Smooth muscle cell of the brain vasculature (primary cell): ENCODE measurements around the gene TMEM18.

ENCODE experiments used
- DNase-seq: peaks from one replicate; pipeline ENCODE4 v3.0.0-alpha.2; 2012; ENCODE audit warnings: low read depth, low spot score

TMEM18 gene

DNA sequence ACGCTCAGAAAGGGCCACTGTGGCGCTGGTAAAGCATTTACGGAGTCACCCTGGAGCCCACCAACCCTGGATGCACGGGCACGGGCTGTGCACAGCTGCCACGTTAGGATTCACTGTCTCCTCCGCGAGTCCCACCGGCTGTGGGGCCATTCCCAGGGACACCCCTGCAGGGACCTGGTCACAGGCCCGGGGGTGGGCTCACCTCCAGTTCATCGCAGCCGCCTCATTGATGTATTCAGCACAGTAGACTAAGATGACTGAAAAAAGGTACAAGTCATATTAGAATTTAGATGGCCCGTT, 4.7 kb downstream of the TMEM18 start:
- no peak for DNase-seq

- no peak for DNase-seq
These were observed 5.2 kb downstream of the TMEM18 start for GRCh38 chr2:671787-672605.

DNA sequence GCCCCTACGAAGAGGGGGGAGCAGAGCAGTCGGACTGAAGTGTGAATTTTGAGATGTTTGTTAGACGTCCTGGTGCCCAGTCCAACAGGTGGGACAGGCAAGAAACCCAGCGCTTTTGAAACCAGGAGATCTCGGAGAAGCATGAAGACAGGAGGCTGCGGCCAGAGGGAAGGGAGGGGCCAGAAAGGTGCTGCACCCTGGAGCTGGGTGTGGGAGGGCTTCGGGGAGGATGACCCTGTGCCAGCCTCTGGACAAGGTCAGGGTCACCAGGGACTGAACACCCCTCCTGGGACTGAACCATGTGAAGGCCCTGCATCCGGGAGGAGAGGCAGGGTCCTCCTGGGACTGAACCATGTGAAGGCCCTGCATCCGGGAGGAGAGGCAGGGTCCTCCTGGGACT, 6.1 kb downstream of the TMEM18 start:
- no peak for DNase-seq

GRCh38 chr2:670637-671036, 6.6 kb downstream of the TMEM18 start:
- no peak for DNase-seq

DNA sequence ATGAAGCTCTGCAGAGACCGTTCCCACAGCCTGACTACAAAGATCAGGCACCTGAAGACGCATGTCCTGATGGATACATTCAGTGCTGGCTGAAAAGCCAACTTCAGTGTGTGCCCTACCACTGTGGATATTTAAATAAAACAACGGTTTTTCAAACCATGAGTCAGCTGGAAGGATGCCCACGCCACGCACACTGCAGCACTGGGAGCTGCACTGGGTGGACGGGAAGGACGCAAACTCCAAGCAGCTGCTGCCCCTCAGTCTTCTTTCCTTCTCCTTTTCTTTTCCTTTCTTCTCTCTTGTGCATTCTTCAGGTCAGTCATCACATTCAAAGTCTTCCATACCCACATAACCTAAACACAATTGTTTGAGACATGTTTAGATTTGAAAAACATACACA, 7.9 kb downstream of the TMEM18 start:
- no peak for DNase-seq

DNA sequence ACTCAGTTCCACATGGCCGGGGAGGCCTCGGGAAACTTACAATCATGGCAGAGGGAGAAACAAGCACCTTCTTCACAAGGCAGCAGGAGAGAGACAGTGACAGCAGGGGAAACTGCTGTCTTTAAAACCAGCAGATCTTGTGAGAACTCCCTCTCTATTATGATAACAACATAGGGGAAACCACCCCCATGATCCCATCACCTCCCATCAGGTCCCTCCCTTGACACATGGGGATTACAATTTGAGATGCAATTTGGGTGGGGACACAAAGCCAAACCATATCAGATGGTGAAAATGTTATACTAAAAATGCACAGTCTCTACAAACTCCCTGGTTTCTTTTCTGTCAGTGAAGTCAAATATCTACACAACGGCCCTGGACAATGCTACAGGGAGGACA, 9.2 kb downstream of the TMEM18 start:
- no peak for DNase-seq

DNA sequence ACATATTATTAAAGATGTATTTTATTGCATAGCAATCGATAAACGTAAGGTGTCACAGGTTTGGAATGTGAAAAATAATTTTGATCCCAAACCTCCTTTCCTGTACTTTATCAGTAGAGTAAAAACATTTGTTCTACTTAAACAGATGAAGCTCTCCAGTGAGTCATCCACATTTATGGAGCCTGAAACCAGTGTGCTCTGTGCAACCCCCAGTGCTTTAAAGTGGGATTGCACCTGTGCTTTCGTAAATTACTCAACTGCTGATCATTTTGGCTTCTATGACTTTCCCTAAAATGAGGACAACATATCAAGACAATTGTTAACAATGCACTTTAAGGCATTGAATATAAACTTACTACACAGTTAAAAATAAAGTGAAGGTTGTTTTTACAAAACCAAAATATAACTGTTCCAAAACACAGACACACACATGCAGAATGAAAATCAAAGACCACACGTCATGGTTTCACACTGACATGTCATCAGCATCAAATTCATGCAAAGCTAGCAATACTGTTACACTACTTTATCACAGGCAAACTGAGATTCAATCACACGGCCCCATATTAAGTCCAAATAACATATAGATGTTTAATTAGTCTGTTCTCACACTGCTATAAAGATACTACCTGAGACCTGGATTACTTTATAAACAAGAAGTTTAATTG, 9.7 kb downstream of the TMEM18 start:
- no peak for DNase-seq

- no peak for DNase-seq
These were observed 10.8 kb downstream of the TMEM18 start for GRCh38 chr2:666441-666840.

- DNase-seq, result no peak
These were observed 11.7 kb downstream of the TMEM18 start for GRCh38 chr2:665340-666073.

DNA sequence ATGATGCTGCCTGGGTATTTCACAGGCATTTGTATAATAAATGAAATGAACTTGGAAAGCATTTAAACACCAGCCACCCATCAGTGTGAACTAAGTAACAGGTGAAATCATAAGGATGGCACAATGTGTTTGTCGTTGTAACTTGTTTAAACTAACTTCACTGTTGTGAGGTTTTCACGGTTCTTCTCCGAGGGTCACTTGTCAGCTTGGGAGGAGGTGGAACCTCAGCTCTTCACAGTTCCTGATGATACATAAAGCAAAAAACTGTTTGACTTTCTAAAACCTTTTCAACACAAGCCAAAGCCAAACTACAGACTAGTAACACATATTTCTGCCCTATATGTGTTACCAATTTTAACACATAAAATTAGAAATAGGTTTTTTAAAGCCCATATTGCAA, 13.1 kb downstream of the TMEM18 start:
- DNase-seq, result no peak

- no peak for DNase-seq
These were observed 14.0 kb downstream of the TMEM18 start for GRCh38 chr2:663221-663620.

DNA sequence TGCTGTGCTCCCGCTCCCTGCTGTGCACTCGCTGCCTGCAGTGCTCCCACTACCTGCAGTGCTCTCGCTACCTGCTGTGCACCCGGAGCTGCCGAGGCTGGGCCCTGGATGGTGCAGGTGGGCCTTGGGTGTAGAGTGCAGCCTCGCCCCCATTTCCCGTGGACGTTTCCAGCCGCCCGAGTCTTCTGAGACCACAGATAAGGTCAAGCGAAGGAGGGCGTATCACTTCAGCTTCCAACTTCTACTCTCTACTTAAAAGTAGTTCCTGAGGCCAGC, 15.9 kb downstream of the TMEM18 start:
- DNase-seq, result no peak

DNA sequence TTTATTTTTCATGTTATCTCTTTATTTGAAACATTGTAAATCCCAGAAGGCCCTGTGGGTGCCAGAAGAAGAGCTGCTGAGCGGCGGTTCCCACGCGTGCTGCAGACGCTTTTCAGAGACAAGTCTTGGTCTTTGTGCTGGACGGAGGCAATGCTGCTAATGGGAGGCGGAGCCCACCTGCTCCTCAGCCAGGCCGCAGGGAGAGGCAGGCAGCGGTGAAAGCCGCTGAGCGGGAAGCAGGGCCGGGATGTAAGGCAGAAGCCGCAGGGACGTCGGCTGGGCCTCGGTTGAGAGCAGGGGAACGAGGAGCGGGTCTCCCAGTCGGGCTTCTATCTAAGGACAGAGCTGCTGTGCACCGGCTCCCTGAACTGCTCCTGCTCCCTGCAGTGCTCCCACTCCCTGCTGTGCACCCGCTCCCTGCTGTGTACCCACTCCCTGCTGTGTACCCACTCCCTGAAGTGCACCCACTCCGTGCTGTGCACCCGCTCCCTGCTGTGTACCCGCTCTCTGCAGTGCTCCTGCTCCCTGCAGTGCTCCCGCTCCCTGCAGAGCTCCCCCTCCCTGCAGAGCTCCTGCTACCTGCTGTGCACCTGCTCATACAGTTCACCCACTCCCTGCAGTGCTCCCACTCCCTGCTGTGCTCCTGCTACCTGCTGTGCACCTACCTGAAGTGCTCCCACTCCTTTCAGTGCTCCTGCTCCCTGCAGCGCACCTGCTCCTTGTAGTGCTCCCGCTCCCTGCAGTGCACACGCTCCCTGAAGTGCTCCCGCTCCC, 16.4 kb downstream of the TMEM18 start:
- DNase-seq, result no peak

DNA sequence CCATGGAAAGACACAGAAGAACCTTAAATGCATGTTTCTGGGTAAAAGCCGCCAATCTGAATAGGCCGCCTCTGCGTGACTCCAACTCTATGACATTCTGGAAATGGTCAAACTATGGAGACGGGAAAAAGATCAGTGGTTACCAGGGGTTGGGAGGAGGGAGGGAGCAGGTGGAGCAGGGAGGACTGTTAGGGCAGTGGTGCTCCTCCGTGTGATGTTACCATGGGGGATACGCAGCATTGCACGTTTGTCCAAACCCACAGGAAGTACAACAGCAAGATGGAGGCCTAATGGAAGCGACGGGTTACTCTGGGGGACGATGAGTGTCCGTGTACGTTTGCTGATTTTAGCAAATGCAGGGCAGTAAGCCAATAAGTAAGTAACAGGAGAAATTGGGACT, 17.2 kb downstream of the TMEM18 start:
- DNase-seq, result no peak

GRCh38 chr2:658426-658825, 18.8 kb downstream of the TMEM18 start:
- DNase-seq, result no peak

DNA sequence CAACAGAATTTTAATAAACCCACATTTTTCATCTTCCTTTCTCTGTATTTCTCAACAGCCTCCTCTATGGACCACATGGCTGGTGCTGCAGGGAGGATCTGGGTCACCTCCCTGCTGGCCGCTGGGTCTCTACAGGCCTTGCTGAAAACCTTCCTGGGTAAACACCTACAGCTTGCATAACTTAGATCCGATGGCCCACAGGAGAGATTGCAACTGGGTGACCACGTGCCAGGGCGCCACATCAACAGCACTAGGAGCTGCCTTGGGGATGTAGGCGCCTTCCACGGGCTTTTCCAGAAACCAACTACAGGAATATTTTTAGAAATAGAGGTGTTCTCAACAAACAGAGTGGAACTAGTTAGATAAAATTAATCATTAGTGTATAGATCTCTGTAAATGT, 19.4 kb downstream of the TMEM18 start:
- no peak for DNase-seq

DNA sequence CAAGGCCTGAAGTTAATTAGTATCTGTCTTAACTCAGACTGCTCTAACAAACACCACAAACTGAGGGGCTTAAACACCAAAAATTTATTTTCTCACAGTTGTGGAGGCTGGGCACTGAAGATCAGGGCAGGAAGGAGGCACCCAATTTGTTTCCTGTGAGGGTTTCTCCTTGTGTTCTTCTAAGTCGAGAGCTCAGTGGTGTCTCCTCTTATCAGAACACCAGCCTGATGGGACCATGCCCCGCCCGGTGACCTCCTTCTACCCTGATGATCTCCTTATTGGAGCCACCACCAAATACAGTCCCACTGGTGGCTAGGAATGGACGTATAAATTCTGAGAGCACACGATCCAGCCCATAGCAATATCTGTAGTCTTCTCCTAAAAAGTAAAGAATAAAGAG, 20.5 kb downstream of the TMEM18 start:
- no peak for DNase-seq

GRCh38 chr2:655626-656025, 21.6 kb downstream of the TMEM18 start:
- DNase-seq, result no peak

GRCh38 chr2:654896-655295, 22.3 kb downstream of the TMEM18 start:
- no peak for DNase-seq

DNA sequence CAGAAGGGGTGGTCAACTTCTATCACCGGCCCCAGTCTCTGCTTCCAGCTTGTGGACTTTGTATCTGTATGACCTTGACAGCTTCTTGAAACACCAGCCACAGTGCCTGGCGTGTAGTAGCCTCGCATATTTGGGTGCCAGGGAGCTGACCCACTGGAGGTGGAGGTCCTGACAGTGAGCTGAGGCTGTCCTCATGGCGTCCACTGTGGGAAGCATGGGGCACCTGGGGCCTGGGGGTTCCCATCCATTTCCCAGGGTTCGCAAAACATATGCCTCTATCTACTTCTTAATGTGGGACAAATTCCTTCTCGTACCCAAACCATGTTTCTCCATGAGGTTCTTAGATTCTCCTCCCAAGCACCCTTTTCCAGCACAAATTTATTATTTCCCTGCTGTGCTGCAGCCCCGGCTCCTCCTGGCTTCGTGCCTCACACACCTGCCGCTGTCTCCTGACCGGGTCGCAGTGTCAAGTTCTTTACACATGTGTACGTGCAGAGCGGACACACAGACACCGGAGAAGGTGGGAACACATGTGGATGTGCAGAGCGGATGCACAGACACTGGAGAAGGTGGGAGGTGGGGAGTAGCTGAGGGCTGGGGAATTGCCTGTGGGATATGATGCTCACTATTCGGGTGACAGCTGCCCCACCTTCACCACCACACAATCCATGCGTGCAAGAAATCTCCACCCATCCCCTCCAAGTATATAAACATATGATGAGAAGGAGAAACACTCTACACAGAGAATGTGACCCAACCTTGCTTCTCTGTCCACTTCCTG, 23.4 kb downstream of the TMEM18 start:
- no peak for DNase-seq

GRCh38 chr2:652881-653480, 24.2 kb downstream of the TMEM18 start:
- DNase-seq, result no peak
